Natural killer cell treated with Interleukin-12 subunit alpha and Interleukin-12 subunit beta and Interleukin-15 and Interleukin-18, amount 100 ng/mL, for 72 hours (primary cell): ENCODE results near the gene CEP85. TPM values are rescaled to one million over a fixed set of nuclear protein-coding genes. Genes with fewer than 3 reads are reported as not detected.
"Not testable (repeated sequence)": the region's sequence is repeated elsewhere in the genome, so short reads cannot be mapped to it uniquely, and the experiment has no call there.

ENCODE experiments used
- ATAC-seq, 2 donors: fragments of 150-1000 bp; cut with Tn5 transposase in 1 of 2; sonication (Bioruptor Pico), chemical (Tn5 transposase) in 1 of 2; 2 replicates each; pipeline ENCODE4 v1.10.0; 2021
- DNase-seq: peaks from one replicate; pipeline ENCODE4 v3.0.0; 2022; ENCODE audit warnings: low spot score
- H3K27ac Mint-ChIP-seq, 2 donors: 1 replicate in 1 of 2; 2 replicates in 1 of 2; pipeline ENCODE4 v1.8.0; 2022; ENCODE audit warnings: mixed read lengths in 2 of 2, mild to moderate bottlenecking in 1 of 2, moderate library complexity in 1 of 2
- H3K27me3 Mint-ChIP-seq, 2 donors: 1 replicate in 1 of 2; 2 replicates in 1 of 2; pipeline ENCODE4 v1.8.0; 2022; ENCODE audit warnings: mixed read lengths in 2 of 2
- H3K36me3 Mint-ChIP-seq: one replicate; pipeline ENCODE4 v1.8.0; 2022; ENCODE audit warnings: mixed read lengths
- H3K4me1 Mint-ChIP-seq, 2 donors: 1 replicate in 1 of 2; 2 replicates in 1 of 2; pipeline ENCODE4 v1.8.0; 2022; ENCODE audit warnings: low read depth in 2 of 2, mixed read lengths in 2 of 2, mild to moderate bottlenecking in 1 of 2
- H3K4me3 Mint-ChIP-seq: one replicate; pipeline ENCODE4 v1.8.0; 2022; ENCODE audit warnings: mixed read lengths
- H3K9me3 Mint-ChIP-seq: 2 replicates; pipeline ENCODE4 v1.8.0; 2022; ENCODE audit warnings: mixed read lengths
- total RNA-seq, 2 donors: library from RNA; stranded (reverse); gene quantifications; one replicate each; pipeline ENCODE4 v1.2.3, GENCODE V29; 2022

Gene CEP85
- total RNA-seq, 2 donors from 2014 or later = 21.0 to 57.5 TPM

DNA sequence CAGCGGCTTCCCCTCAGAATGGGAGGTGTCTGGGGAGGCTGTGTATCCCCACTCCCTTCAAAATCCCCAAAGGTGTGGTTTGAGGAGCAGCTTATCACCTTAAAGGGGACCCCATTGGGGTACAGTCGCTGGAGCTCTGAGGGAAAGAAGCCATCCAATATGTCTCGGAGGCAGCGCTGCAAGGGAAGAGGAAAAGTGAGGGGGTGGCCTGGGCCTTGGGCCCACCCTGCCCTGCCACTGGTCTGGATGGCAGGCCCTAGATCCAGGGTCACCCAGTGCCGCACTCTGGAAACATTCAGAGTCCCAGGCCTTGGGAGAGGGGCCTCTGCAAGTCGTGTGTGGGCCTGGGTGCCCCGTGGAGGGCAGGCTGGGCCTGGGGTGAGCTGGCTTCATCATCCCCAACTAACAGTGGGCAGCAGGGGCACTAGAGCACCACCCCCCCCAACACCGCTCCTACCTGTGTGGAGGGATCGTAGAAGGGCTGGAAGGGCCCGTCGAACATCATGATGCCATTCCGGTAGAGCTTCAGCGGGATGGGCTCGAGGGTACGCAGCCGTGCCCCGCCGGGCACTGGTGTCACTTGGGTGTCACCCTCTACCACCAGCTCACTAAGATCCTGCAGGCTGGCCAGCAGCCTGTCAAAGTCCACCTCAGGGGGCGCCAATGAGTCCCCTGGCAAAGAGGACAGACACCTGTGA, 51.5 kb downstream of the CEP85 start:
- DNase-seq (no peak), ATAC-seq (no peak)
- Mint-ChIP-seq H3K9me3 (no peaks in the 10 kb centered on the region), H3K27ac (peak overlapping the region; percentile 89), H3K4me3 (no peak overlapping the region), H3K36me3 (no peaks in the 10 kb centered on the region), H3K27me3 (no peaks in the 10 kb centered on the region), H3K4me1 (peaks cover 80 to 82% of the 10 kb centered on the region in 2 donors)

DNA sequence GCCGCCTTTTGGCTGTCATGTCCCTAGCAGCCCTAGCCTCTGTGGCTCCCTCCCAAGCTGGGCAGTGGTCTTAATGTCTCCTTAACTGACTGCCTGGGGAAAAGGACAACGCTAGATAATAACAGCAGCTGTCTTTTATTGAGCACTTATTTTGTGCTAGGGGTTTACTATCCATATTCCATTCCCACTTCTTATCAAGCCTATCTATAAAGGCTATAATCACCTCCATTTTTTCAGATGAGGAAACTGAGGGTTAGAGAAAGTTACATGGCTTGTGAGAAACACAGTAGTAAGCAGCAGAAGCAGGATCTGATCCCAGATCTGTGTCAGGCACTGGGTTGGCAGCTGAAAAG, 52.0 kb downstream of the CEP85 start:
- H3K4me3 Mint-ChIP-seq = no peak overlapping the region

DNA sequence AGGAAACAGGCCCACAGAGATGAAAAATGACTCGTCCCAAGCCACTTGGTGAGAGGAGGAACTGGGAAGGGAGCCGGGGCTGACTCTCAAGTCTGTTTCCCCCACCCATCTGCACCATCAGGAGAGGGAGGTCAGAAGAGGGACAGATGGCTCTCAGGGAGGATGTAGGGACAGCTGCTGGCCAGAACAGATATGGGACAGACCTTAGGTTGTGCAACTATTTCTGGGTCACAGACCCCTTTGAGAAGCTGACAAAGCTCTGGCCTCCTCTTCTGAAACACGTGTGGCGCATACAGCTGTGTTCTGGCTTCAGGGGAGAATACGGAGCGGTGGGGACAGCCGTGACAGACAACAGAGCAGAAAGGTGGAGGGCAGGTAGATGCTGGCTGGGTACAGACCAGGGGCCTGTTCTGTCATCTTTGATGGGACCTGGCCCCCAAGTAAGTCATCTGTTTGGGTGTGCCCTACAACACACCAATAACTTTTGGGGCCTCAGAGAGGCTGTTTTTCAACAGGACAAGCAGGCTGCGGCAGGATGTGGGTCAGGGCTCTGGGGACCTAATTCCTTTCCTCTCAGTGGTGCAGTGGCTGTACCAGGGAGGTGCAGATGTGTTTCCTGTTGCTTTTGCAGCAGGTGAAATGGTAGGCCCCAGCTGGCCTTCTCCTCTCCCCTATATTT, 53.2 kb downstream of the CEP85 start:
- DNase-seq (no peak), ATAC-seq (peak; percentile 26 to 57)
- no peaks in the 10 kb centered on the region for H3K36me3 Mint-ChIP-seq
- H3K4me3 Mint-ChIP-seq = peak overlapping the region; percentile 78
- no peaks in the 10 kb centered on the region for H3K9me3 Mint-ChIP-seq
- H3K27ac Mint-ChIP-seq = peak overlapping the region; percentile 89 to 97
- peaks cover 69 to 78% of the 10 kb centered on the region in 2 donors for H3K4me1 Mint-ChIP-seq
- no peaks in the 10 kb centered on the region for H3K27me3 Mint-ChIP-seq

More for the DNA sequence above, 52.0 kb downstream of the CEP85 start:
- Mint-ChIP-seq H3K36me3 (no peaks in the 10 kb centered on the region), H3K27me3 (no peaks in the 10 kb centered on the region), H3K9me3 (no peaks in the 10 kb centered on the region), H3K4me1 (peaks cover 77 to 80% of the 10 kb centered on the region in 2 donors), H3K27ac (peak overlapping the region in 1 of 2 donors; percentile 89)
- DNase-seq (no peak), ATAC-seq (no peak)

DNA sequence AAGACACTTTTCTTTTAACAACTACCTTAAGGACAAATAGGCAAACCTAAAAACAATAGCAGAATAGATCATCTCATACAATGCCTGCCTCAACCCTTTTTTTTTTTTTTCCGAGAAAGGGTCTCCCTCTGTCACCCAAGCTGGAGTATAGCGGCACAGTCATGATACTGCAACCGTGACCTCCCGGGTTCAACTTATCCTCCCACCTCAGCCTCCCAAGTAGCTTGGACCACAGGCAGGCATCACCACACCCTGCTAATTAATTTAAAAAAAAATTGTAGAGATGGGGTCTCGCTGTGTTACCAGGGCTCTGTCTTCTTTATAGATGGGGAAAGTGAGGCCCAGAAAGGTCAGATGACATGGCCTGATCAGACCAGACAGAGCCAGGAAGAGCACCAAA, 53.8 kb downstream of the CEP85 start:
- H3K36me3 Mint-ChIP-seq = no peaks in the 10 kb centered on the region
- H3K9me3 Mint-ChIP-seq = no peaks in the 10 kb centered on the region
- H3K4me3 Mint-ChIP-seq = peak overlapping the region; percentile 78
- ATAC-seq (no peak), DNase-seq (no peak)
- H3K27me3 Mint-ChIP-seq = no peaks in the 10 kb centered on the region
- H3K4me1 Mint-ChIP-seq = peaks cover 66 to 73% of the 10 kb centered on the region in 2 donors
- H3K27ac Mint-ChIP-seq = peak overlapping the region; percentile 89 to 97

DNA sequence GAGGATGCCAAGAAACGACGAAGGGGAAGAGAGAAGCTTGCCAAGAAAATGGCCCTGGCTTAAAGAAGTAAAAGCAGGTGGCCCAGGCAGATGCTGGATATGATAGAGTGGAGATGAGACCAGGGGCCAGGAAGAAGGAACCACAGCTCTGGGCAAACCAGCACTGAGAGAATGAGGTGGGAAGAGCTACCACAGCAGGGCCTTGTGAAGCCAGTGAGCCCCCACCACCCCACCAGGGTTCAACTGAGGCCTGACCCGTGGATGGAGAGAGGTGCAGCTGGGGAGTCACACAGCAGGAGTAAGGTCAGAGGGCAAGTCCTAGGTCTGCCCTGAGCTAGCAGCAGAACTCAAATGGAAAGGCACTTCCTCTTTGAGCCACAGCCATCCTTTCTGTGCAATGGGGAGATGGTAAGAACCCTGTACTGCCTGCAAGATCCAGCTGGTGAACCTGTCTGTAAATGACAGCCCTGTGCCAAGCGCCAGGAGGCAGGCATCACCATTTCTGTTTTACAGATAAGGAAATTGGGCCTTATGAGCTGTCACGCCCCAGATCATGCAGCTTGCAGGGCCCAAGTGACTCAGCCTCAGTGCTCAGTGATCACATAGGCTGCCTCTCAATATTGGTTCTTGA, 54.4 kb downstream of the CEP85 start:
- H3K4me3 Mint-ChIP-seq = peak overlapping the region; percentile 78
- no peaks in the 10 kb centered on the region for H3K27me3 Mint-ChIP-seq
- ATAC-seq (peak in 1 of 2 donors; percentile 27), DNase-seq (no peak)
- H3K9me3 Mint-ChIP-seq = no peaks in the 10 kb centered on the region
- peaks cover 60 to 67% of the 10 kb centered on the region in 2 donors for H3K4me1 Mint-ChIP-seq
- H3K36me3 Mint-ChIP-seq = no peaks in the 10 kb centered on the region
- H3K27ac Mint-ChIP-seq = peak overlapping the region; percentile 89 to 97

DNA sequence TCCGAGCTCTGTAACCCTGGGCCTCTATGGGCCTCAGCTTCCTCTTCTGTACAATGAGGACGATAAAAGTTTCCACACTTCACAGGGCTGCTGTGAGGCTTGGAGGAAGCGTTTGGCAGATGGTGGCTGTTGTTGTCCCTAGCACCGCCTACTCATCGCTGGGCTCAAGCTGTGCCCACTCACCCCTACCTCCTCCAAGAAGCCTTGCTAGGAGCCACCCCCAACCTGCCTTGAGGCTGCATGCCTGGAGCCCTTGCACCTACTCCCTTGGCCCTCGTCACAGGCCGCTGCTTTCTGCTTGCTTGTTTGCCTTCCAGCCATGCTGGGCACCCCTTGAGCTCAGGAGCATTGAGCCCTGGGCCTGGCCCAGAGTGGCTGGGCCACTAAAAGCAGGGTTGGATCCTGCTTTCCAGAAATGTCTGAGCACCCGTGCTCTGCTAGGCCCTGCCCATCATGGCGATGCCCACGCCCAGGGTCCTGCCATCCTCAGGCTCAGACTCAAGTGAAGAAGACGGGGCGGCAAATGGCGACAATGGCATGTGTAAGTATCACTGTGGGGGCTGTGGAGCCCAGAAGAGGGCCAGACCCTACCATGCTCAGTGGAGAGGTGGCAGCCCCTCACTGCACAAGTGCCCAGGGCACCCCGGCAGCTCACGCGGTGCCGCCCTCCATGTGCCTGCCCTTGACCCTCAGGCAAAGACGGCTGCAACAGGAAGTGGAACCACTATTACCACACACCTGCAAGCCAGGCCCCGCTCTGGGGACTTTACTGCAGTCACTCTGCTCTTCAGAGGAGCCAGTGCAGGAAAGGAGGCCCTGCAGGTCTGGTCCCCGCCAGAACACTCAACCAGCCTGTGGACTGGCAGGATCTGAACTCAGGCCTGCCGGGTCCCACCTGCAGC, 55.4 kb downstream of the CEP85 start:
- Mint-ChIP-seq H3K9me3 (no peaks in the 10 kb centered on the region), H3K36me3 (no peaks in the 10 kb centered on the region), H3K4me1 (peaks cover 53 to 60% of the 10 kb centered on the region in 2 donors), H3K4me3 (peak overlapping the region; percentile 78), H3K27me3 (no peaks in the 10 kb centered on the region), H3K27ac (peak overlapping the region; percentile 89 to 97)
- peak; percentile 42 to 67 for ATAC-seq
- no peak for DNase-seq

DNA sequence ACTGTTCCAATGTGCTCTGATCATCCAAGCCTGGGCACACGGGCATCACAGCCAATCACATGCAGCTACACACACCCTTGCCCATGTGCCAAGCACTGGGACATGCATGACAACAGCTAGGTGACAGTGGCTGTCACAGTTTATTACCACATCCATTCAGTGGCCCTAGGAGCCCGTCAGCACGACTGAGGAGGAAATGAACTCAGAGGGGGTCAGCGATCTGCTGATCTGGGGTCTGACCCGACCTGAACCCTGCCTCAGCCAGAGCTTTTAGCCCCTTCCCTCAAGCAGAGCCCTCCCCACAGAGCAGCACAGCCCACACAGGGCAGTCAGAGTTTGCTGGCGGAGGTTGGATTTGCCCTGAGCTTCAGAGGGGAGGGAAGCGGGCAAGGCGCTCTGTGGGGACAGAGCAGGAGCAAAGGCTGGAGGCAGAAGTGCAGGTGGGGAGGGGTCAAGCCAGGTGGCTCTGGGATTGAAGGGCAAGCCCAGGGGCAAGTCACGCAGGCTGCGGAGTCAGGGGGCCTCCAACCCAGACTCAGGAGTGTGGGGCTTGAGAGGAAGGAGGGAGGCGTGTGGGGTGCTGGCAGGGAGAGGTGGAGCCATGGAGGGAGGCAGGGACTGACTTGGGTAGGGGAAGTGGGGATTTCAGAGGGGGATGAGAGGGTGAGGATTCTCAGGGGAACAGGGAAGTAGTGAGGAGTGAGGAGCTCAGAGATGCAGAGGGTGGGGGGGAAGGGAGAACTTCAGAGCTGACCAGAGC, 56.3 kb downstream of the CEP85 start:
- DNase-seq (no peak), ATAC-seq (peak; percentile 46 to 56)
- H3K36me3 Mint-ChIP-seq = no peaks in the 10 kb centered on the region
- H3K27me3 Mint-ChIP-seq = no peaks in the 10 kb centered on the region
- no peaks in the 10 kb centered on the region for H3K9me3 Mint-ChIP-seq
- peak overlapping the region; percentile 78 for H3K4me3 Mint-ChIP-seq
- H3K27ac Mint-ChIP-seq = peak overlapping the region; percentile 89 to 97
- peaks cover 45 to 51% of the 10 kb centered on the region in 2 donors for H3K4me1 Mint-ChIP-seq

DNA sequence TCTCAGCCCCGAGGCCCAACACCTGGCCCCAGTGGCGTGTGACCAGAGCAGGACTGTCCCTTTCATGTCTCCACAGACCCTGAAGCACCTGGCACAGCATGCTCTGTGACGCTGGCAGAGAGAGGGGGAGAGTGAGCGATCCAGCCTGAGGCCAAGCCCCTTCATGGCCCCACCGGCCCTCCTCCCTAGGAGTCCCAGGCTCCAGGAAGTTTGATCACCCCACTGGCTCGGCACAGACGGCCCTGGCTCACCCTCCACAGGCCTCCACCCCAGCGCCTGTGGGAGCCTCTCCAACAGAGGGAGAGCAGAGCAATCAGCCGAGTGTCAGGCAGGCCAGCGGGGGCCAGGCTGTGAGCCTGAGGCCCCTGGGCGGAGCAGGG, 56.9 kb downstream of the CEP85 start:
- Mint-ChIP-seq H3K4me1 (peaks cover 43 to 53% of the 10 kb centered on the region in 2 donors), H3K9me3 (no peaks in the 10 kb centered on the region), H3K27me3 (no peaks in the 10 kb centered on the region), H3K4me3 (no peak overlapping the region), H3K36me3 (no peaks in the 10 kb centered on the region), H3K27ac (peak overlapping the region; percentile 89 to 97)
- no peak for ATAC-seq
- no peak for DNase-seq

DNA sequence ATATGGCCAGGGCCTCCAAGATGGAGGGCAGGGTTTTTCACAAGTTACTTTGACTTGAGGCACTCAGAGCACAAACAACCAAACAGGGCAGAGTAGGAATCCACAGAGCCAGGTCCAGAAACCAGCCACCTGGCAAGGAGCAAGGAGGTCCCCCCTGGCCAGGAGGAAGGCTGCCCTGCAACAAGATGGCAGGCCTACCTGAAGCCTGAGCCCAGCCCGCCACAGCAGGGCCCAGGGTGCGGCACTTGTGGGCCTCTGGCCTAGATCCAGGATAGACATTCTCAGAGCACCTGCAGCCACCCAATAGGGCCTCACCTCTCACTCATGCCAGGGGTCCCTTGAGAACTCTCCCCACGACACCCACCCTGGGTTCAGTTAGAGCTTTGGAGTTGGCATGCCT, 57.4 kb downstream of the CEP85 start:
- peak overlapping the region; percentile 21 to 97 for H3K27ac Mint-ChIP-seq
- H3K4me3 Mint-ChIP-seq = no peak overlapping the region
- DNase-seq = no peak
- no peak for ATAC-seq
- H3K4me1 Mint-ChIP-seq = peaks cover 37 to 48% of the 10 kb centered on the region in 2 donors
- H3K9me3 Mint-ChIP-seq = no peaks in the 10 kb centered on the region
- H3K27me3 Mint-ChIP-seq = no peaks in the 10 kb centered on the region
- no peaks in the 10 kb centered on the region for H3K36me3 Mint-ChIP-seq

DNA sequence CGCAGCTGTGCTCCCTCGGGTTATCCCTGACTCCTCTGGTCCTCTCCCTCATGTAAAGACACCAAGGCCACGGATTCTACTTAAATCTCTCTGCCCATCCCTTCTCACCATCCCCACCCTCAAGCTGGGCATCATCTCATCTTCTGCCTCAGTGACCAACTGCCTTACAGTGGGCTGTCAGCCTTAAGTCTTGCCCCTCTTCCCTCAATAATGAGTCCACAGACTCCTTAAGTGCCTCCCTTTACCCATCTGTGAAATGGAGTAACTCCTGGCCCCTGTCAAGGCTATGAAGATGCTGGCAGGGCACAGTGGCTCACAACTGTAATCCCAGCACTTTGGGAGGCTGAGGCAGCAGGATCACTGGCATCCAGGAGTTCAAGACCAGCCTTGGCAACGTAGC, 57.9 kb downstream of the CEP85 start:
- no peak for DNase-seq
- H3K36me3 Mint-ChIP-seq = no peaks in the 10 kb centered on the region
- no peak for ATAC-seq
- H3K27ac Mint-ChIP-seq = peak overlapping the region; percentile 21 to 75
- no peaks in the 10 kb centered on the region for H3K9me3 Mint-ChIP-seq
- peaks cover 35 to 46% of the 10 kb centered on the region in 2 donors for H3K4me1 Mint-ChIP-seq
- no peaks in the 10 kb centered on the region for H3K27me3 Mint-ChIP-seq
- H3K4me3 Mint-ChIP-seq = no peak overlapping the region

DNA sequence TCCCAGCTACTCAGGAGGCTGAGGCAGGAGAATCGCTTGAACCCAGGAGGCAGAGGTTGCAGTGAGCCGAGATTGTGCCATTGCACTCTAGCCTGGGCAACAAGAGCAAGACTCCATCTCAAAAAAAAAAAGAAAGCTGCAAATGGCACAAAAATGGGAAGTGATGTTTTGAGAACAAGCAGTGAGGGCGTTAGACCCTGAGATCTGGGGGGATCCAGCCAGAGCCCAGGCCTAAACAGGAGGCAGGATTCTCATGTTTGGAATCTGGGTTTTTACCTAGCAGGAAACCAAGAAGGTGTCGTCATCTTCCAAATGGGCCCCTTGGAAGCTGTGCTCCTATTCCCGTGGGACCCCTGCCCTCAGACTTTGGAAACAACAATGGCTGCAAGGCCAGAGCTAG, 58.7 kb downstream of the CEP85 start:
- H3K27ac Mint-ChIP-seq, H3K36me3 Mint-ChIP-seq, H3K4me3 Mint-ChIP-seq, ATAC-seq, H3K9me3 Mint-ChIP-seq, DNase-seq, H3K27me3 Mint-ChIP-seq: not testable (repeated sequence)
- H3K4me1 Mint-ChIP-seq = peaks cover 27 to 38% of the 10 kb centered on the region in 2 donors

DNA sequence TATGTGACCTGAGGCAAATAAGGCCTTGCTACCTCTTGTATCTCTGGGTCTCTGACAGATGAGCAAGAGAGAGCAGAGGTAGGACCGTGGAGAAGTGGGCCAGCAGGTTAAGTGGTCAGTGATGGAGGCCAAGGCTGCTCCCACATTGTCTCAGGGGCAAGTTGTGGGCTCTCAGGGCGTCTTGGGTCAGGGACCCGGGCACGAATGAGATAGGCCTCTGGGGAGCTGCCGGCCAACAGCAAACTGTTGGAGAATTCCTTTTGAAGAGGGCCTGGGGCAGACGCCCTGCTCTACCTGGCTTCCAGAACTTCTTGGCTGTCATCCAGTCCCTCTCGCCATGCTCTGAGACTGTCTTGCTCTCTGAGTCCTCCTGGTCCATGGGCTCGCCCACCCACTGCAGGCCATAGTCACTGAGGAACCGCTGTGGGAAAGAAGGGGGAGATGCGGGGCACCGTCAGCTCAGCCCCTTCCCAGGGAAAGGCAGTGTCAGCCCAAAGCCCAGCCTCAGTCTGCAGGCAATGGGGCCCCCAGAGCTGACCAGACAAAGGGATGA, 60.0 kb downstream of the CEP85 start:
- H3K27me3 Mint-ChIP-seq = no peaks in the 10 kb centered on the region
- ATAC-seq (no peak), DNase-seq (no peak)
- H3K9me3 Mint-ChIP-seq = no peaks in the 10 kb centered on the region
- no peak overlapping the region for H3K27ac Mint-ChIP-seq
- peaks cover 14 to 27% of the 10 kb centered on the region in 2 donors for H3K4me1 Mint-ChIP-seq
- H3K36me3 Mint-ChIP-seq = no peaks in the 10 kb centered on the region
- no peak overlapping the region for H3K4me3 Mint-ChIP-seq
